GM18951 (cell line): Measurements from ENCODE around the gene TMEM196.

Experiments used
- POLR2A ChIP-seq: IDR thresholded peaks from 4 replicates; pipeline ENCODE4 v1.6.1; 2011; ENCODE audit warnings: mild to moderate bottlenecking; ENCODE audit not compliant: insufficient read length, insufficient read depth; ENCODE audit errors: extremely low read depth
- in situ Hi-C: fragments of 300-500 bp; cut with MboI; formaldehyde crosslinking; loops from one replicate; pipeline ENCODE4 v1.12.0; 2022; ENCODE audit warnings: low sequenced_read_pairs, mixed read lengths, inconsistent platforms; ENCODE audit not compliant: unreplicated experiment

The TMEM196 gene

GRCh38 chr7:19749658-19750057 is 23.8 kb downstream of the TMEM196 start:
- in situ Hi-C loops, result loop anchor here (10.0 to 25.0 kb wide), 3 partner anchors 413 to 845 kb away; no protein-coding TSS in a partner anchor
- no peak for TF ChIP-seq POLR2A

- in situ Hi-C loops, result loop anchor here (10.0 kb wide), 1 partner anchor 847 kb away; no protein-coding TSS in a partner anchor
- TF ChIP-seq POLR2A, result no peak
Observed at GRCh38 chr7:19747740-19748339, 25.6 kb downstream of the TMEM196 start.

GRCh38 chr7:19744075-19744474 is 29.3 kb downstream of the TMEM196 start:
- in situ Hi-C loops, result loop anchor here (10.0 kb wide), 1 partner anchor 851 kb away; no protein-coding TSS in a partner anchor

GRCh38 chr7:19728716-19729115 is 44.7 kb downstream of the TMEM196 start:
- no peak for TF ChIP-seq POLR2A
- in situ Hi-C loops, result no loop called here

More at GRCh38 chr7:19744075-19744474, 29.3 kb downstream of the TMEM196 start:
- TF ChIP-seq POLR2A, result no peak

GRCh38 chr7:19725770-19726169 is 47.6 kb downstream of the TMEM196 start:
- no peak for TF ChIP-seq POLR2A
- in situ Hi-C loops, result no loop called here

GRCh38 chr7:19715499-19715898 is 57.9 kb downstream of the TMEM196 start:
- in situ Hi-C loops, result loop anchor here (10.0 kb wide), 1 partner anchor 879 kb away; no protein-coding TSS in a partner anchor
- no peak for TF ChIP-seq POLR2A

GRCh38 chr7:19713676-19714075 is 59.7 kb downstream of the TMEM196 start:
- TF ChIP-seq POLR2A, result no peak
- in situ Hi-C loops, result loop anchor here (10.0 kb wide), 1 partner anchor 881 kb away; no protein-coding TSS in a partner anchor

GRCh38 chr7:19709249-19709578 is 64.2 kb downstream of the TMEM196 start:
- in situ Hi-C loops, result no loop called here
- TF ChIP-seq POLR2A, result no peak

- in situ Hi-C loops, result no loop called here
- TF ChIP-seq POLR2A, result peak; percentile 96
Observed at GRCh38 chr7:19708397-19709248, 64.8 kb downstream of the TMEM196 start, which contains the start of gene POLR1F. Gene POLR1F (minus strand): TSS chr7:19709037. CDS start chr7:19709016, 21 bp downstream.

GRCh38 chr7:19707240-19707639 is 66.2 kb downstream of the TMEM196 start:
- in situ Hi-C loops, result no loop called here
- no peak for TF ChIP-seq POLR2A

- no peak for TF ChIP-seq POLR2A
- in situ Hi-C loops, result no loop called here
Observed at GRCh38 chr7:19705663-19706062, 67.8 kb downstream of the TMEM196 start.

GRCh38 chr7:19701471-19701870 is 71.9 kb downstream of the TMEM196 start:
- in situ Hi-C loops, result no loop called here
- TF ChIP-seq POLR2A, result no peak

GRCh38 chr7:19700936-19701335 is 72.5 kb downstream of the TMEM196 start:
- no peak for TF ChIP-seq POLR2A
- in situ Hi-C loops, result no loop called here
